ENCODE measurements around the gene ELP5.

Gene ELP5, protein sequence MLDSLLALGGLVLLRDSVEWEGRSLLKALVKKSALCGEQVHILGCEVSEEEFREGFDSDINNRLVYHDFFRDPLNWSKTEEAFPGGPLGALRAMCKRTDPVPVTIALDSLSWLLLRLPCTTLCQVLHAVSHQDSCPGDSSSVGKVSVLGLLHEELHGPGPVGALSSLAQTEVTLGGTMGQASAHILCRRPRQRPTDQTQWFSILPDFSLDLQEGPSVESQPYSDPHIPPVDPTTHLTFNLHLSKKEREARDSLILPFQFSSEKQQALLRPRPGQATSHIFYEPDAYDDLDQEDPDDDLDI

DNA sequence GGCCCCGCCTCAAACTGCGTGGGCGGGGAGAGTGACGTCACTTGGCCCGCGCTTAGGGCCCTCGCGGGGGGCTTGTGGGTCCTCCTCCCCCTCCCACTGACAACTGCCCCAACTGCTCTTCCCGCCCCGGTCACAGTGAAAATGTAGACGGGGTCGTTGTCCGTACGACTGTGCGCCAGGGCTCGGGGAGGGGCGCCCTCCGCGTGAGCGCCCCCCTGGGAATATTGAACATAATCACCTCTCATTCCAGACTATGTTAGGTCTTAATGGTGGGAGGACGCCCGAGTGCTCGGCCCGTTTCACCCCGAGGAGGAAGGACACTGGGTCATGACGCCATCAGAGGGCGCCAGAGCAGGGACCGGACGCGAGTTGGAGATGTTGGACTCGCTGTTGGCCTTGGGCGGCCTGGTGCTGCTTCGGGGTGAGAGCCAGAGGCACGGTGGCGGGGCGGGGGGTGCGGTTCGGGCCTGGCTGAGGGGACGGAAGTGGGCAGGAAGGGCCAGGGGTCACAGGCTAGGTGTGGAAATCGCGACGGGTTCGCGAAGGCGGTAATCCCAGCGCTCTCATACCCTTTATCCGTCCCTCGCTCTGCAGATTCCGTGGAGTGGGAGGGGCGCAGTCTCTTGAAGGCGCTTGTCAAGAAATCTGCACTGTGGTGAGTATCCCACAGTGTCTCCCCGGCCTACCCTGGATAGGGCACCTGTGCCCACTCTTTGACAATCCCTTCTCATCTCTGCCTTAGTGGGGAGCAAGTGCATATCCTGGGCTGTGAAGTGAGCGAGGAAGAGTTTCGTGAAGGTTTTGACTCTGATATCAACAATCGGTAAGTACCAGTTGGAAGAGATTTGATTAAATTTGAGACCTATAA lies at the start of gene ELP5:
Gene ELP5, plus strand, starts transcription at position 40 of the 868 bp plus-strand sequence. Its CDS starts 336 bp downstream, at position 376.
- peak; percentile 96 for DNase-seq

DNA sequence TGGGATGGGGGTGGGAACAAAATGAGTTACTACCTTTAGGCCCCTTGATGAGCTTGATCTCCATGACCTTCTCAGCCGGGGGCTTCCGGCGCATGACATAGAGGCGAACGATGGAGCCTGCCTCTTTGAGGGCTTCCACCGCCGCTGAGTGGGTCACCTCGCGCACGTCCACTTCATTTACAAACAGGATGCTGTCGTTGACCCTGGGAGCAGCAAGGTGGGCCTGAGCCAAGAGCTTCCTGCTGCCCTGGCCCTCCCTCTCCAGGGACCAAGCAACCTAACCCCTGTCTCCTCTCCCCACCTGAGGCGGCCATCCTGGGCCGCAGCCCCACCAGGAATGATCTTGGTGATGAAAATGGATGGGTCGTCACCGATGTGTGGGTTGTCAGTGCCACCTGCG lies 48.6 kb upstream of the ELP5 start:
- DNase-seq: peak; percentile 26

DNA sequence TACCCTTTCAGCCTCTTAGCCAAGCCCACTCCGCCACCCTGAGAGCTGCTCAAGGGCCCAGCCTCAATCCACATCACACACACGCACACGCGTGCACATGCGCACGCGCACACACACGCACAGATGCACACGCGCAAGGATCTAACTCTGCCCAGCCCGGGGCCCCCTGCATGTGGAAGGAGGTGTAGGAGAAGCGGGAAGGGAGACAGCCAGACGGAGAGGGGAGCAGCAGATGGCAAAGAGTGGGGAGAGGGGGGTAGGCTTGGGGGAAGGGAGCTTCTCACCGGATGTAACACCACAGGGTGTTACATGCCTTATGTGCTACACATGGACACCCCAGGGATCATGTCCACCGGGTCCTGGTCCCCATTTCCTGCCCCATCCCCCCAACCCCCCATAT lies 47.7 kb upstream of the ELP5 start:
- DNase-seq: peak; percentile 26

DNA sequence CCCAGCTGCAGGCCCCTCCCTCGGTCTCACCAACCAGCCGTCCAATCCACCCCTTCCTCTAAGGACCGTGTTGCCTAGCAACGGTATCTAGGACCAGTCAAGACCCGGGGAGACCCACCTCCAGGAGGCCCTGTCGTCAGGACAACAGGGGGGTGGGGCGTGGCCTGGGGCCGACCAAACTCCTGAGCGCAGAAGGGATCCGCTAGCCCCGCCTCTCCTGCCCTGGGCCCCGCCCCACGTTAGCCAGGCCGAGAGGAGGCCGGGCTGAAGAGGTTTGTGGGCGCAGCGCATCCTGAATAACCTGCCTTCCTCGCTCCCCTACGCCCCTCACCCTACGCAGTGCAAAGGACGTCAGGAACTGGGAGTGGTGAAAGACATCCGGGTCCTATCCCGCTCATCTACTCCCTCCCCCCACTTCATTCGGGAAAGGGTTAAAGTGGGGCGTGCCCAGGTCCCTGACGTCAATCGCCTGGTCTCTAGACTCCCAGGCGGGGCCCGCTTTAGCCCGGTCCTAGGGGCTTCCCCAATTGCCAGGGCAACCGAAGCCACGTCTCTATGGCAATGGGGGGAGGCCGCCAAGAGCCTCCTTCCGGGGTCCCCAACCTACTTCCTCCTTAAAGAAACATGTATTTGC lies 47.1 kb upstream of the ELP5 start:
- peak; percentile 94 for DNase-seq

DNA sequence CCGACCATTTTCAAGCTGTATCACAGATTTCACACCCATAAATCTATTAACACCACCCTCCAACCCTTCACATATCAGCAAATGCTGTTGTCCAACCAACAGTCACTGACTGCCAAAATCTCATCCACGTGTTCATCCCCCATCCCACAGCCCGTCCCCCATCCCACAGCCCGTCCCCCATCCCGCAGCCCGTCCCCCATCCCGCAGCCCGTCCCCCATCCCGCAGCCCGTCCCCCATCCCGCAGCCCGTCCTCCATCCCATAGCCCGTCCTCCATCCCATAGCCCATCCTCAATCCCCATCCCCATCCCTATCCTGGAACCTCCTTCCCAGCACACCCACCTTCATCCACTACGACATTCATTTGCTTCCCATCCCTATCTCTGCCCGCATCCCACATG lies 46.5 kb upstream of the ELP5 start:
- DNase-seq: peak; percentile 21

DNA sequence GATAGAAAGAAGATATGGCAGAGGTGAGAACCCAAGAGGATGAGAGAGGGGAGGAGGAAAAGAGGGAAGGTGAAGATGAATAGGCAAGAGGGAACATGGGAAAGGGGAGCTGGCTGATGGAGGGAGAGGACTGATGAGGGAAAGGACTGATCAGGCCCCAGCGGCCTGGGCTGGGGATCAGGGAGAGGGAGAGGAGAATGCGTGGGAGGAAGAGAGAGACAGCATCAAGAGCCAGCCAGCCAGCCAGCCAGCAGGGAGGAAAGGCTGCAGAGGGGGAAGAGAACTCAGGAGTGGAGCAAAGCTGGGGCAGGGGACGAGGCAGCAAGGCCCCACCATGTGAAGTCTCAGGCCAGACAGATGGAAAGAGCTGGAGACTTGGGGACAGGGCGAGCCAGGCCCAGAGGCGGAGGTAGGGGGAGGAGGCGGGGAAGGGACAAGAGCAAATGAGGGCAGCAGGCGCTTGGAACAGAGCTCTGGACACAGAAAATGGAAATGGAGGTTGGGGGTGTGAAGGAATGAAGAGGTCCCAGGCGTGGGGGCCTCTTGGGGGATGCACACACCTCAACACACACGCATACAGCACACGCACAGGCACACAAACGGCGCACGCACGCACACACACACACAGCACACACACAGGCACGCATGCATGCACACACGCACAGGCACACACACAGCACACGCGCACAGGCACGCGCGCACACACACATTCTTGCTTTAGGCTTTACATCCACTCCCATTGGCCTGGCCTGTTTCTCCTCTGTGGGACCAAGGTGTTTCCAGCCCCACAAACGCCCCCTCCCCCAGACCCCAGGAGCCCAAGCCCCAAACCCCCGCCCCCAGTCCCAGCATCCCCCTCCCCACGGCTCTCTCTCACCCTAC lies 44.7 kb upstream of the ELP5 start:
- peak; percentile 61 for DNase-seq

DNA sequence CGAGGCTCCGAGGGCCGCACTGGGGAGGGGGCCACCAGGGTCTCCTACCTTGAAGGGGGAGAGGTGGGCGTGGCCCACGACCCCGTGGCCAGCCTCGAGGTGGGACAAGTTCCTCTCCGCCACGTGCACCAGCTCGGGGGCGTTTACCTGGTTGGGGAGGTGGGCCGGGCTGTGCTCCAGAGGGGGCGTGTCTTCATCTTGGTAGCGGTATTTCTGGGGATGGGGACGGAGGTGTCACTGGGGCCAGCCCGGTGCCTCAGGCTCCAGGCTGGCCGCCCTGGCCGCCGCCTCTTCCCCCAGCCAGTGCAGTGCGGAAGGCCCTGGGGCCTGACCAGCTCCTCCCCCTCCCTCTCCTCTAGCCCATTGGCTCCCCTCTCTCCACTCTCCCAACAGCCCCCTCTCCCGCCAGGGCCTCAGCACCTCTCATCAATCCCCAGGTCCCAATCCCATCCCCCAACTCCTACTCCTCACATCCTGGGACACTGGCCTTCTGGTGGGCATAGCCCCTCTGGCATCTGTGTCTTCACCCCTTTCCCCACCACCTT lies 43.9 kb upstream of the ELP5 start:
- peak; percentile 34 for DNase-seq

DNA sequence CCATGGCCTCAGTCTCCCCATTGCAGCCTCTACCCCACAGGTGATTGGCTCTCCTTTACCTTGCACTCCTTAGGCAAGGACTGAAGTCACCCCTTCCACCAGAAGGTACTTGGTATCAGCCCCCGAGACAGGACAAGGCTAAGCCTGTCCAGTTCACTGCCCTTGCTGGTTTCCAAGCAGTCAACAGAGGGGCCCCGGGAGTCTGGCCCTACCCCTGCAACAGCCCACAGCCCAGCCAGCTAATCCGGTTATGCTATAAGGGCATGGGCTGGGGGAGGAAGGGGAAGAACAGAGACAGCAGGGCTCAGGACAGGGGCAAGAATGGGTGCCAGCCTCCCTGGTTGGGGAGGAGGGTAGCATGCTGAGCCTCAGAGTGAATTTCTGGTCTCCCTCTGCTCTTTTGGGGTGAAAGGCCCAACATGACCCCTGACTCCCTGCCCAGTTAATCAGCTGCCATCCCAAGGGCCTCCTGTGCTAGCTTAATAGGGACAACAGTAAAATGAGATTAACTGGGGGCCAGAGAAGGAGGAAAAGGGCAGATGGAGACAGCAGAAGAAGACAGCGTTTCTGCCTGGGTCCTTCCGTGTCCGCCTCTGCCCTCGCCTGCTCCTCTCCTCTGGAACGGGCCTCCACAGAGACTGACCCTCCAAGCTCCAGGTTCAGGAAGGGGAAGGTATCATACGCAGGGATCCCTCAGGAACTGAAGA lies 43.1 kb upstream of the ELP5 start:
- no peak for DNase-seq

DNA sequence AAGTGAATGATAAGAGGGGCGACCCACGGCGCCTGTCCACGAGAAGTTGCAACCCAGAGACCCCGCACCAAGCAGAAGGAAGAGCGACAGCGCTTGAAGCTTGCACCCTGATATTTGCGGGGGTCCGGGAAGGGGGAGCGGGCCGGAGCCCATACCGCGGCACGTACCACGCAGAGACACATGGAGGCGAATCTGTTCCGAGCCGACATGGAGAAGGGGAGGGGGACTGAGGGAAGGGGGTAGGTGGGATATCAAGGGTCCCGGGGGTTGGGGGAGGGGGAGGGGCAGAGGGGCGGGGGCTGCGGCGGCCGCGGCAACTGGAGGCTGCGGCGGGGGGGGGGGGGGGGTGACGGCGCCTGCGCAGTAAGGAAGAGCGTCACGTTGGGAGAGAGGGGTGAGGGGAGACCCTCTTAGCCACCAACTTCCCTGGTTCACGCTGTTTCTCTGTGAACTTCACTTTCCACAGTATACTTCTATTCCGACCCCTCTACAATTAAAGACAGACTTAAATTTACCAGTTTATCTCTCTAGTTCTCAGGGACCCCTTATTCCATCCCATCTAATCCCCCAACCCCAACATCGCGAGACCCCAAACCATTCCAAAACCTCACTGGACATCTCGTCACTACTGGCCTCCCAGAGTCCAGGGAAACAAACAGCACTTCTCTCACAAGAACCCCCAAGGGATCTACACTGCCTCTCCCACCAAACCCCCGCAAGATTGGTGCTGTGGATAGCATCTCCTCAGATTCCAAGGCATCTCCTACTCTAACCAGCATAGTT lies 40.3 kb upstream of the ELP5 start:
- DNase-seq: peak; percentile 24

DNA sequence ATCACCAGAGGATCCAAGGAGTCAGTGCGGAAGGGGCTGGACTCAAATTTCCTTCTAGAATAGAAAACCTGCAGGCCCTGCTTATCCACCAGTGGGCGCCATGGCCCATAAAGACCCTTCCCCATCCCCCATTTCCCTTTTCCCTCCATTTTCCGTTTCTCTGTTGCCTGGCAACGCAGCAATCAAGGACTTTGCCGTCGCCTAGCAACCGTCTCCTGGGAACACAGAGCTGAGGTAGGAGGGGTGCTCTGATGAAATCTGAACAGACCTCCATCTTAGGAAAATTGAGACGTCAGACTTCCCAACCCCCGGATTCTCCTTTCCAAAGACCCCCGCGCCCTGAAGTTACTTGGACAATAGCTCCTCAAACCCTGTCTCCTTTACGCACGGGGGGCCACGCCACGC lies 38.1 kb upstream of the ELP5 start:
- peak; percentile 91 for DNase-seq

DNA sequence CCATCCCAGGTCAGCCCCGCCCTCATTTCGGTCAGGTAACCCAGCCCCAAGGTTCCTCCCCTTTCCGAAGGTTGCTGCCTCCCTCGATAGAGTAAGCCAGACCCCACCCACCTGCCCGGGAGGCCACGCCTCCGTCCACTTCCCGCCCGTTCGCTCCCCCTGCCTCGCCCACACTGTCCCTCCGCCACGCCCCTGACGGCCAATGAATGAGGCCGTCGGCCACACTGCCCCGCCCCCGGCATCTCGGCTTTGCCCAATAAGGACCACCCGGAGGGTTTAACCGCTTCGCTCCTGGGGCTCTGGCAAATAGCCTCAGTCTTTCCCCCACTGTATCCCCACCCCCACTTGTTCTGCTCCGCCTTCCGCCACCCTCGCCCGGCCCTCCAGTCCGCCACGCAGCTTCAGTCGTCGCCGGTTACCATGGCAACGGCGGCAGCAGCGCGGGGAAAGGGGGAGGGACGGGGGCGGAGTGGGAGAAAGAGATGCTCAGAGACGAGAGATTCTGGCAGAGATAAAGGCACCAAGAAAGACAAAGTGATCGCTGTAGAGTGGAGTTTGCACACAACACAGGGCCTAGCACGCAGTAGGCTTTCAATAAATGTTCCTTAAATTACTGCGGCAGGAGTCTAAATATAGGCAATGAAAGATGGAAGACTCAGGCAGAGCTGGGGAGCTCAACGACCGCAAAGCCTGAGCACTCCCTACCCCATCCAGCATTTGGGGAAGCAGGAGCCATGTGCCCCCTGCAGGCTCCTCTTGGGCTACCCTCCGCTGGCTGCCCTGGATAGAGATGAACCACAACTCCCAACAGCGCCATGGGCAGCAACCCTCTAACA lies 37.5 kb upstream of the ELP5 start:
- DNase-seq: peak; percentile 100

DNA sequence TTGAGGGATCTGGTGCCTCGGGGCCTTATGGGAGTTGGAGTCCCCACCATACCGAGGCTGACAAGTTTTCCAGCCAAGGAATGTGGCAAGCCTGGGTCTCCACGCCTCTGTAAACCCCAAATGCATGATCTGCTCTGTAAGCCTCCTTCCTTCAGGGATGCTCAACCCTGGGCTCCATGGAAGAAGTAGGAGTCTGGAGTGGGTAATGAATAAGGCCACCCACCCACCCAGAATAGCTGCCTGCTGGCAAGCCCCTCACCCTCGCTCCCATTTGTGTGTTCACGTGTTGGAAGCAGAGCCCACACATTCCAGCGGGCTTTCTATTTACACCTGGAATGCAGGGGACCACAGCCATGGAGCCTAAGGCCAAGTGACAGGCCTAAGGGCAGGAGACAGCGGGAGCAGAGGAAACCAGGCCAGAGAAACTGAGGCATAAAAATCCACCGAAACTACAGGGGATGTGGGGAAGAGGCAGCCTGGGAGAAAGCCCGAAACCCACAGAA lies 36.8 kb upstream of the ELP5 start:
- DNase-seq: no peak

DNA sequence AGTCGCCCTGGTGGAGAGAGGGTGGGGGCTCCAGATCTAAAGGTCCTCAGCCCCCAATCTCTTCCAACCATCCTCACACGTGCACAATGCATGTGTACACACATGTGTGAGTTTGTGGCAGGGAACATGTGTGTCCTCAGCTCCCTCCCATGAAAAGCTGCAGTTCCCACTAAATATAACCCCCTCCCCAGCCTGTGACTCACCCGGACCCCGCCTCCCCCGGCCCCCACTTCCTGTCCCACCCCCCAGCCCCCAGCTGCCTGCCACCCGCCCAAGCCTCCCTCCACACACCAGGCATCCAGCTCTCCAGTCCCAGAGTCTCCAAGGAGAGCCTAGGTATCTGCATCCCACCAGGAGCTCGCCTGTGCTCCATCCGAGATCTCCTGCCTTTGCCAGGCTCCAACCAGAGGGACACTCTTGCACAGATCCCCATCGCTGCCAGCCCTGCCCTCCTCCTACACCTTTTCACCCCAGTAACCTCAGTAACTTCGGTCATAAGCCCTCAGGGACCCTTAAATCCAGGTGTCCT lies 36.3 kb upstream of the ELP5 start:
- DNase-seq: peak; percentile 66

DNA sequence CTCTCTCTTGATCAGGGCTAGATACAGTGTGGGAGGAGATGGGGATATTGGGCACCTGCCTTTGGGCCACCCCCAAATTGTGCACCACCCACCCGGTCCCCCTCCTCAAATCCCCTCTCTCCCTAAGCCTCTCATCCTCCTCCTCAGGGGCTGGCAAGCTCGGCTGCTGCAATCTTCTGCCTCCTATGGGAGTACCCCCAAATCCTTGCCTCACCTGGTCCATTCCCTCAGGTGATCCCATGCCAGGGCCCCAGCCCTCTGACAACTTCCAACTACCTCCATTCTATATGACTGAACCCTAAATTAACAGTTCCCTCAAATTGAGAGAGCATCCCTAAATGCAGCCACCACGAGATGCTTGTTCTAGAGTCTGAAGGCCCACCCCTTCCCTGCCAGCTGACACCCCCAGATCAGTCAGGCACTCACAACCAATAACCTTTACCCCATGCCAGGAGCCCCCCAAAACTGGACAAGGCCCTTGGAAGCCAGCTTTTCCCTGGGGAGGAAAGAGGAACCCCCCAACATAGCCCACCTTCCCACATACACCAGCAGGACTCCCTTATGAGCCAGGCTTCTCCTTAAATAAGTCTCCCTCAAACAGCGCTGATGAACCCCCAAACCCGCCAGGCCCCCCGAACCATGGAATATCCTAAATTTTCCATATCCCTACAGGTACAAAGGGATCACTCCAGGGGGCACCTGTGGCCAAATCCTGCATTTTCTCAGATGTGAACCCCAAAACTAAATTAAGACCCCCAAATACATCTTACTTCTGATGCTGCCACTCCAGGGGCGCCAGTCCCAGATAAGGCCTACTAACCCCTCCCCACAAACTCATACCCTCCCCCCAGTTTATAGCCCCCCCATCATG lies 35.5 kb upstream of the ELP5 start:
- no peak for DNase-seq

DNA sequence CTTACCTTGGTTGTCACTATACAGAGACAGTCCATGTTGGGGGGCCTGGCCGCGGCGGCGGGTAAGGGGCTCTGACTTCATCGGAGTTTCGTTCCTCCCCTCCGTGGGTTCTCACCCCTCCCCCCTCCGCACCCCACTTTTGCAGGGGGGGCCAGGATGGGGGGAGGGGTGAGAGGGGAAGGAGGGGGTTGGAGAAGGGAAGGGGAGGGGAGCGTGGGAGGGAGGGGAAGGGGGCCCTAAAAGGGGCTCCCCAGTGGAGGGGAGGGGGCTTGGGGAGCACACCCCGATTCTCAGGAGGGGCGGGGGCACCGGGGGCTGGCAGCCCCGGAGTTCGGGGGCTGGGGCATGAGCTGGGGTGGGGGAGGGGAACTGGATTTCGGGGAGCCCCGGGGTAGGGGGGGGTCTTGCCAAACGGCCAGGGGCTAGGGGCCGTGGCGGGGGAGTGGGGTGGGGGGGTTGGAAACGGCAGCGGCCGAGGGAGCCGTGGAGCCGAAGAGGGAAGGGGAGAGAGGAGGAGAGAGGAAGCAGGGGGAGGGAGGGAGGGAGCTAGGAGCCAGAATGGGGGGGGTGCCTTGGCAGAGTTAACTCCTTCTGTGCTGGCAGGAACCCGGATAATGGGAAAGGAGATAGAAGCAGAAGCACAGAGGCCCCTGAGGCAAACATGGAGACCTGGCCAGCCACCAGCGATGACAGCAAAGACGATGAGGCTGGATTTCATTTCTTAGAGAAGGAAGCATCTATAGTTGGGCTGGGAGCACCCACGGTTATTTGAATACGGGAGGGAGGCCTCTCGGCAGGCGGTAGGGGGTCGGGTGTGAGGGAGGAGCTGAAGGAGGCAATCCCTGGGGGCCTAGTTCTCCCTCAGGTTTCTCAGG lies 34.7 kb upstream of the ELP5 start:
- DNase-seq: peak; percentile 89

DNA sequence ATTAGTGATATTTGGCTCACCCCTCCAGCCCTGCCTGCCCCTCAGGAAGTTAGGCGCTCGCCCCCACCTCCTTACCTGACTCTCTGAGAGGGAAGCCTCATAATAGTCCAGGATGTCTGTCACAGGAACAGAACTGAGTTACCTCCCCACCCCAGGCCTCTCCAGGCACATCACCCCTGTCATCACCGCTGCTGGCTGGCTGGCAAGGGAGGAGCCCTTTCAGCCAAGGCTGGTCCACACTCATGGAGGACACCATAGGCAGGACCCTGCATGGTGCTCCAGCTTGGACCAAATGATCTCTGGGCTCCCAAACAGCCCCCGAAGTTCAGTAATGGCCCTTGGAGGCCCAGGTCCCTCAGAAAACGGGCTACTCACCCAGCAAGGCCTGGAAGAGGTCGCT lies 33.8 kb upstream of the ELP5 start:
- DNase-seq: no peak

DNA sequence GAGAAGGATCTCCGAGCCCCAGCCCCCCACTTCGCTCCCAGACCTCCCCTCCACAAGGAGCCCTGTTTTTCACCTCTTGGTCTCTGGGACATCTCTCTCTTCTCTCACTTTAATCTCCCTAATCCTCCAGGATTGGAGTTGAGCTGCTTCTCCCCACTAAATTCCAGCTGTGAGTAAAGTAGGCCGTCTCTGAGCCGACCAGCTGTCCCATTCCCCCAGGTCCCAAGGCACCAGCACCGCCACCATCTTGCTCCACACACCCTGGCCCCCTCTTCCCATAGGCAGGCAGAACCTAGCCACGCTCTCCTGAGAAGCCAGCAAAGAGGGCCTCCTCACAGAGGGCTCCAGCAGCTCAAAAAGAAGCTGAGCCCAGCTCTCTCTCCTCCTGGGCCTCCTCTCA lies 33.3 kb upstream of the ELP5 start:
- DNase-seq: no peak

Data from femur (tissue), 1 donor.